Nasal cavity respiratory epithelium epithelial cell of viscerocranial mucosa (primary cell): ENCODE measurements around the gene ILK. TPM values are rescaled to one million over a fixed set of nuclear protein-coding genes. Genes with fewer than 3 reads are reported as not detected.

Source experiments
- total RNA-seq: library from RNA; depleted of rRNA; stranded (reverse); fragments of >200 nt; gene quantifications from 2 replicates; pipeline ENCODE4 v1.2.3, GENCODE V29; 2014

The ILK gene
- 42.7 and 77.8 TPM in 2 replicates for total RNA-seq

DNA sequence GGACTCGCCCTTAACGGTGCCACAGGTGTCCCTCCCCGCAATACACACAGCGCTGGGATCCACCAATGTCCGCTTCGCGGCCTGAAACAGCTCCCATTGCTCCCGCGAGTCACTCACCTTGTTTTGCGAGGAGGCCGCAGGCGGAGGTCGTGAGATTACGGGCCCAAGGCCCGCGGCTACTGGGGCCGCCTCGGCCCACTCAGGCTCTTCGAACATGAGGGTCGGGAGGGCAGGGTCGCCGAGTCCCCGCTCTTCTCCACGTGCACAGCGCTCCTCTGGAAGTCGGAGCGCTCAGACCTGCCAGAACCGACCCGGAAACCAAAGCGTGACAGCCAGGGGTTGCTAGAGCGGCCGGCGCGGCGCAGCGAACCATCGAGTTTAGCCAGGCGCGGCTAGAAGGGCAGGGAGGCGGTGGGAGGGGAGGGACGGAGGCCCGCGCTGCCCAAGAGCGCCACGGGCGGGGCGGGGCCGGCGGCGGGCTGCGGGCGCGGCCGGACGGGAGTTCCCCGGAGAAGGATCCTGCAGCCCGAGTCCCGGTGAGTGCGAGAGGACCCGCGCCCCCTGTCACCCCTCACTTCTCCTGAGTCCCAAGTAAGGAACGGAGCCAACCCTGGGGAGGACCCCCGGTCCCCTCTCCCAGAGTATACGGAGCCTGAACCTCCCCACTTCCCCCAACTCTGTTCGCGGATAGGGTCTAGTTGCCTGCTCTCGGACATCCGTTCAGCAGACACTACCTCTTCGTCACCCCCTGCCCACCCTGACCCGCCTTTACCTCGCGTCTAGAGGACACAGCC is at the start of gene ILK, which contains the start of gene RRP8:
Gene ILK (plus strand): TSS at position 488 of the 794 bp plus-strand sequence. CDS start 498 bp downstream, outside the sequence.
Gene RRP8 (minus strand): TSS at position 330 of the 794 bp plus-strand sequence. CDS start 114 bp downstream, at position 216.

DNA sequence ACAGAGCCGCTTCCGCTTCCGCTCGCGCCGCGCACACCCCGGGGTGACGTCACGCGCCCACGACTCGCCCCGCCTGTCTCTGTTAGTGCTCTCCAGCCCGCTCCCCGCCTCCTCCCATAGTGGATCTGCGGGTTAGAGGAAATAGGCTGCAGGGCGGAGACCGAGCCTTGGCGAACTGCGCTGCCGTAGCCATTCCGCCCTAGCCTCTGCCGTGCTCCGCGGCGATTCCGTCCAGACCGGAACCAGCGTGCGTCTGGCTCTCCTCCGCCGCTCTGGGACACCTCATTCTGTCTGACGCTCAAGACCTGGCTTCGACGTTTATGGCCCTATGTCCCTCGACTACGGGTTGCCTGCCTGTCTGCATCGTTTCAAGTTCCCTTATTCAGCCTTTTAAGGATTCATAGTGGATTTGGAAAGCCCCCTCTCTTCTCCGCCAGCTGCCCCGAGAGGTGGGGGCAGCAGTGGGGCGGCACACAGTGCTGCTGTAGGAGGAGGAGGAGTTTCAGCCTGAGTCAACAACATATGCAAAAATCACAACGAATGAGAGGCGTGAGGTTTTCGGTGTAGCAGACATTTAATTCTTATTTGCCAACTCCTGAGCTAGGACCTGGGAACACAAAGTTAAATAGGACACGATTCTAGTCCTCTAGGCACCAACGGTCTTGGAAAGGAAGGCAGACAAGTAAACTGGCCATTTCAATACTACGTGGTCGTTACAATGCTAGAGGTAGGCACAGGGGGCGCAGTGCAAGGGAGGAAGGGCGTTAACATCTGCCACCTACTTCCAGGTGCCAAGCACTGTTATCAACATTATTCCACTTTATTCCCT is 8.9 kb downstream of the ILK start, which contains the start of gene TAF10:
Gene TAF10 (minus strand): TSS at position 4 of the 829 bp plus-strand sequence. CDS start 27 bp downstream, outside the sequence.

DNA sequence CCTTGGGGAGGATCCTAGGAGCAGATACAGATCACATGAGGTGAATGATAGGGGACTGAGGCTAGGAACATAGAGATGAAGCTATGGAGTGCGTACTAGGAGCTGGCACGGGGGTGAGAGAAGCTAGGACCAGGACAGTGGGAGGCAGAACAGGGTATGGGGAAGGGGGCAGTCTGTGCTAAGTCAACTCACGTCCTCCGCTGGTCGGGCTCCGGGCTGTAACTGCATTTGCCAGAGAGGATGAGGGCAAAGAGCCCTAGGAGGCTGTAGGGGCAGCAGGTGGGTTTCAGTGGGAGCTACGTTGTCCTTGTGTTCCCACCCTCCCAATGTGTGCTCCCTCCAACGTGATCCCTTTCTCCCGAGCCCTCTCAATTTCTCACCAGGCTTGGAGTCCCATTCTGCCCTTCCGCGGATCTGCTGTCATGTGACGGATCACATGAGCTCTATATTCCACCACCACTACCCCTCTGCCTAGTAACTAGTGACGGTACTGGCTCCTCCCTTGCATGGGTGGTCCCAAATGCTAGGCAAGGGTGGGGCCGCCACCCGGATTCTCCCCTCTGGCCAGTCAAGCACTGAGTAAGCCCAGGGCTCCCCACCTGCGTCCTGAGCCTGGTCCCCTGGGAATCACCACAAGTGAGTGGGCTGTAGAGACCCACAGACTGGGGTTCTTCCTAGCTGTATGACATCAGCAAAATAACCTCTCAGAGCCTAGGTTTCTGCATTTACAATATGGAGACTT is 15.6 kb downstream of the ILK start, which contains the start of gene TPP1:
Gene TPP1 (minus strand): TSS at position 419 of the 742 bp plus-strand sequence. CDS start 22 bp downstream, at position 397.

DNA sequence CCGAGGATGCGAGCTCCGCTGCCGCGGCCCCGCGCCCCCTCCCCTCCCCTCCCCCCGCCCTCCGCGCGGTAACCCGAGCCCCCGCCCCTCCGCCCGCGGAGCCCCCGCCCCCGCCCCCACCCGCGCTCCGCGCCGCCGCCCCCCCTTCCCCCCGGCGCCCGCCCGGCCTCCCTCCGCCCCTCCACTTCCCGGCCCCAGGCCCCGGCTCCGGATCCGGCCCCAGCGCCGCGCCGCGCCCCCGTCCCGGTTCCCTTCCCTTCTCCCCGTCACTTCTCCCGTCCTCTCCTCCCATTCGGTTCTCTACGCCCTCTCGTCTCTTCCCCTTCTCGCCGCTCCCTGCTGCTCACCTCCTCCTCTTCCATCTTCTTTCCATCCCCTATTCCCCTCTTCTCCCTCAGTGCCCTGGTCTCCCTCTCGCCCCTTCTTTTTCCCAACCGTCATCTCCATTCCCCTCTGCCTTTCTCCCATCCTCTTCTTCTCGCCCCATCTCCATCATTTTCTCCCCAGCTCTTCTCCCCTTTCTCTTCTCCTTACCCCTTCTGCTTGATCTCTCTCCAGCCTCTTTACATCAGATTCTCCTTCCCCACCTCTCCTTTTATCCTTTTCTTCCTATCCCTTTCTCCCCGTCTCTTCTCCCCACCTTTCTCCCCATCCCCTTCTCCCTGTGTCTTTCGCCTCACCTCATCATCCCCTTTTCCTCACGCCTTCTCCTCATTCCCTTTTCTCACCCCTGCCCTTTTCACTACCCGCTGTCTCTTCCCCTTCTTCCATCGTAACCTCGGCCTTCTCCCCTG is 52.4 kb downstream of the ILK start, which contains the start of gene DCHS1:
Gene DCHS1 (minus strand): TSS at position 20 of the 794 bp plus-strand sequence. CDS start 14,196 bp downstream, outside the sequence.

Other genes with a start within 250 kb of the ILK start
- gene SMPD1, start 213.3 kb upstream of the ILK start, total RNA-seq, result 2.7 and 4.9 TPM in 2 replicates
- 0.34 and 2.2 TPM in 2 replicates for gene APBB1, start 184.7 kb upstream of the ILK start, total RNA-seq
- gene HPX, start 162.8 kb upstream of the ILK start, total RNA-seq, result 0.34 and 1.00 TPM in 2 replicates
- gene TRIM3, start 129.8 kb upstream of the ILK start, total RNA-seq, result 10.6 and 21.4 TPM in 2 replicates
- gene ARFIP2, start 122.4 kb upstream of the ILK start, total RNA-seq, result 46.9 and 50.9 TPM in 2 replicates
- 44.8 and 51.8 TPM in 2 replicates for gene TIMM10B, start 122.3 kb upstream of the ILK start, total RNA-seq
- gene DNHD1, start 106.5 kb upstream of the ILK start, total RNA-seq, result 4.4 and 7.3 TPM in 2 replicates
- gene RRP8, start 158 bp upstream of the ILK start, total RNA-seq, result 14.7 and 18.0 TPM in 2 replicates
- gene TAF10, start 8.4 kb downstream of the ILK start, total RNA-seq, result 27.2 and 39.6 TPM in 2 replicates
- gene TPP1, start 15.6 kb downstream of the ILK start, total RNA-seq, result 46.5 and 172 TPM in 2 replicates
- under 0.01 and 0.21 TPM in 2 replicates for gene DCHS1, start 52.0 kb downstream of the ILK start, total RNA-seq
- 25.1 and 52.3 TPM in 2 replicates for gene MRPL17, start 79.6 kb downstream of the ILK start, total RNA-seq
- under 0.01 and 0.07 TPM in 2 replicates for gene OR2AG2, start 168.2 kb downstream of the ILK start, total RNA-seq
- gene OR2AG1, start 179.2 kb downstream of the ILK start, total RNA-seq, result not detected in 2 replicates
- under 0.01 and 0.14 TPM in 2 replicates for gene OR6A2, start 195.9 kb downstream of the ILK start, total RNA-seq
- not detected in 2 replicates for gene OR10A5, start 241.9 kb downstream of the ILK start, total RNA-seq